ENCODE data around the gene SORCS2. TPM values are rescaled to one million over a fixed set of nuclear protein-coding genes. Genes with fewer than 3 reads are reported as not detected.
A peak's percentile ranks its signal among the peaks of the same experiment; 100 is the strongest.

Gene SORCS2
- total and polyA plus RNA-seq, 12 donors, result 0.25 to 5.4 (median 2.2) TPM

- H3K27ac ChIP-seq, result no peak overlapping the region
- H3K4me3 ChIP-seq, result no peak overlapping the region
- peaks cover 0 to 6% (median 0%) of the 10 kb centered on the region in 9 donors for H3K4me1 ChIP-seq
- 82% methylated on average over 18 of the region's 18 CpGs for WGBS, 2 donors
- intact Hi-C loops (cut with DNase I), result no loop called here
- no peaks in the 10 kb centered on the region for H3K36me3 ChIP-seq
- H3K27me3 ChIP-seq, result peaks cover 0 to 15% (median 7%) of the 10 kb centered on the region in 7 donors
- no peak for ATAC-seq
- DNase-seq, result no peak
- no peaks in the 10 kb centered on the region for H3K9me3 ChIP-seq
- TF ChIP-seq, protein P1, sequence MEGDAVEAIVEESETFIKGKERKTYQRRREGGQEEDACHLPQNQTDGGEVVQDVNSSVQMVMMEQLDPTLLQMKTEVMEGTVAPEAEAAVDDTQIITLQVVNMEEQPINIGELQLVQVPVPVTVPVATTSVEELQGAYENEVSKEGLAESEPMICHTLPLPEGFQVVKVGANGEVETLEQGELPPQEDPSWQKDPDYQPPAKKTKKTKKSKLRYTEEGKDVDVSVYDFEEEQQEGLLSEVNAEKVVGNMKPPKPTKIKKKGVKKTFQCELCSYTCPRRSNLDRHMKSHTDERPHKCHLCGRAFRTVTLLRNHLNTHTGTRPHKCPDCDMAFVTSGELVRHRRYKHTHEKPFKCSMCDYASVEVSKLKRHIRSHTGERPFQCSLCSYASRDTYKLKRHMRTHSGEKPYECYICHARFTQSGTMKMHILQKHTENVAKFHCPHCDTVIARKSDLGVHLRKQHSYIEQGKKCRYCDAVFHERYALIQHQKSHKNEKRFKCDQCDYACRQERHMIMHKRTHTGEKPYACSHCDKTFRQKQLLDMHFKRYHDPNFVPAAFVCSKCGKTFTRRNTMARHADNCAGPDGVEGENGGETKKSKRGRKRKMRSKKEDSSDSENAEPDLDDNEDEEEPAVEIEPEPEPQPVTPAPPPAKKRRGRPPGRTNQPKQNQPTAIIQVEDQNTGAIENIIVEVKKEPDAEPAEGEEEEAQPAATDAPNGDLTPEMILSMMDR (IDR thresholded peaks at IDR 0.05), result no peak
Measured at GRCh38 chr4:7390906-7391636, 198.7 kb downstream of the SORCS2 start.

DNA sequence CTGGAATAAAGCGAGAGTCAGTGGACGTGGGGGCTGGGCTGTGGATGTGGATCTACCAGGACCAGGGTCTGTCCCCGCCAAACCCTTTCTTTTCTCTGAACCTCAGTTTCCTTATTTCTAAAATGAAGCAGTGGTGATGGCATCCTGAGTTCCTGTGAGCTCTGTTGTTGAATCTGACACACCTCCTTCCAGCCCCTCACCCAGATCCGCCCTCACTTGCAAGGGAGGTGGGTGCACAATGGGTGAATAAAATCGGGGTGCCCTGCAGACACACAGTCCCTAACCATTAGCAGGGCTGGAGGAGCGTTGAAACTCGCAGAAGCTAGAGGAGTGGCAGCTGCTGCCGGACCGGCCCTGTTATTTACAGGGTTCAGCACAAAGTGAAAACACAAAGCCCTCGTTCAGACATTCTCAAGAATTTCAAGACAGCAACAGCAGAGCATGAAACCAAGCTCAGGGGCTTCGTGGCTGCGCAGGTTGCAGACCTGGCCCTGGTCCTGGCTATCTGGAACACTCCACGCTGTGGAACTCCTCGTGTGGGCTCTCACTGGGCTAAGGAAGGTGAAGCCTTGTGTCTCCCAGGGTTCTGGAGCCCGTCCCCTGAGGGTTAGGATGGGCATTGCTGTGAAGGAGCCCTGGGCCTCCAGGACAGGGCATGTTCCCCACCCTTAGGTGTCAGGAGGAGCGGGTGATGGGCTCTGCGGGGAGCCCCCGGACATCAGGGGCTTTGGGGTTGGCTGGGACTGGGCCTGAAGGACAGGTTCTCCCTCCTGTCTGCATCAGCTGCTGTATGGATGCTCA lies 199.5 kb downstream of the SORCS2 start:
- no peak overlapping the region for H3K27ac ChIP-seq
- H3K9me3 ChIP-seq, result no peaks in the 10 kb centered on the region
- no peaks in the 10 kb centered on the region for H3K36me3 ChIP-seq
- 78 to 89% methylated on average over 18 of the region's 18 CpGs for WGBS, 2 donors
- ATAC-seq (no peak), DNase-seq (no peak)
- intact Hi-C loops (cut with DNase I), result no loop called here
- no peak overlapping the region for H3K4me3 ChIP-seq
- H3K4me1 ChIP-seq, result peaks cover 0 to 6% (median 0%) of the 10 kb centered on the region in 9 donors
- H3K27me3 ChIP-seq, result peaks cover 0 to 15% (median 7%) of the 10 kb centered on the region in 7 donors
- TF ChIP-seq, protein P1 (IDR thresholded peaks at IDR 0.05), result no peak

- WGBS, 2 donors, result 58 to 67% methylated on average over 32 of the region's 32 CpGs
- no peaks in the 10 kb centered on the region for H3K9me3 ChIP-seq
- ATAC-seq, result peak in 6 of 8 donors; percentile 15 to 56 (median 42)
- H3K36me3 ChIP-seq, result no peaks in the 10 kb centered on the region
- H3K27ac ChIP-seq, result no peak overlapping the region
- H3K4me3 ChIP-seq, result no peak overlapping the region
- no peak for DNase-seq
- peaks cover 0 to 6% (median 0%) of the 10 kb centered on the region in 9 donors for H3K4me1 ChIP-seq
- peaks cover 0 to 15% (median 7%) of the 10 kb centered on the region in 7 donors for H3K27me3 ChIP-seq
- TF ChIP-seq, protein P1 (IDR thresholded peaks at IDR 0.05), result peak in 5 of 9 donors; percentile 13 to 39 (median 34)
- intact Hi-C loops (cut with DNase I), result no loop called here
Measured at GRCh38 chr4:7392438-7393421, 200.4 kb downstream of the SORCS2 start.
